ENCODE measurements around the gene SRBD1.

The SRBD1 gene

DNA sequence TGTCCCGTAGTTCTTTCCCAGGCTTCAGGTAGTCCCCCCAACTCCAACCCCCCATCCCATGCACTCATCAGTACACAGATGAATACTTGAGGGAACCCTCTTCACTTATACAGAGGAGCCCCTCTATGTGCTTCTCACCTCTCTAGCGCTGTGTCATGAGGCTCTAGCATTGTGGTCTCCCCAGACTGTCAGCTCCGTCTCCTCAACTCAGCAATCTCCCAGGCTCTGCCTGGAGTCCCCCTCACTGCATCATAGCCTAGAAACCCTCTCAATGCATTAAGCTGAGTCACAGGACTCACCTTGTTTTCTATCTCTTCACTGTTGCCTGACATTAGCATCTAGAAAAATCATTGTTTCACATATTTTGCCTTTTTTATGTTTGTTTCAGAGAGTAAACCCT, 20.3 kb upstream of the SRBD1 start:
- no peak for DNase-seq

DNA sequence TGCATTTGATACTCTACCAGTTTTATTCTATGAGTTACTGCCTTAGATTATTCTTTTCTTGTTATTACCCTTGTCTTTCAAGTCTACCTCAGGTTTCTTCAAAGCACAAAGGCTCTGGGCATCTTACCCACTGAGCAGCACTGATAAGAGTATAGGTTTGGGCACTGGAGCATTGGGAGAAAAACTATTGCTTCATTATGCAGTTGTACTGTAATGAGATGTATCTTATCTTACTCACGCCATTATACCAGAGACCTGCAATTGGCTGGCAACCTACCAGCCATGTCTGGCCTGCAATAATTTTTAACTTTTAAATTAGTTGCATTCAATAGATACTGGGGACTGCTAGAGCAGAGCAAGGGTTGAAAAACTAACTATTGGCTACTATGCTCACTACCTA, 18.9 kb upstream of the SRBD1 start:
- DNase-seq, result no peak

- no peak for DNase-seq
These were observed 16.8 kb upstream of the SRBD1 start for GRCh38 chr2:45627911-45628310.

DNA sequence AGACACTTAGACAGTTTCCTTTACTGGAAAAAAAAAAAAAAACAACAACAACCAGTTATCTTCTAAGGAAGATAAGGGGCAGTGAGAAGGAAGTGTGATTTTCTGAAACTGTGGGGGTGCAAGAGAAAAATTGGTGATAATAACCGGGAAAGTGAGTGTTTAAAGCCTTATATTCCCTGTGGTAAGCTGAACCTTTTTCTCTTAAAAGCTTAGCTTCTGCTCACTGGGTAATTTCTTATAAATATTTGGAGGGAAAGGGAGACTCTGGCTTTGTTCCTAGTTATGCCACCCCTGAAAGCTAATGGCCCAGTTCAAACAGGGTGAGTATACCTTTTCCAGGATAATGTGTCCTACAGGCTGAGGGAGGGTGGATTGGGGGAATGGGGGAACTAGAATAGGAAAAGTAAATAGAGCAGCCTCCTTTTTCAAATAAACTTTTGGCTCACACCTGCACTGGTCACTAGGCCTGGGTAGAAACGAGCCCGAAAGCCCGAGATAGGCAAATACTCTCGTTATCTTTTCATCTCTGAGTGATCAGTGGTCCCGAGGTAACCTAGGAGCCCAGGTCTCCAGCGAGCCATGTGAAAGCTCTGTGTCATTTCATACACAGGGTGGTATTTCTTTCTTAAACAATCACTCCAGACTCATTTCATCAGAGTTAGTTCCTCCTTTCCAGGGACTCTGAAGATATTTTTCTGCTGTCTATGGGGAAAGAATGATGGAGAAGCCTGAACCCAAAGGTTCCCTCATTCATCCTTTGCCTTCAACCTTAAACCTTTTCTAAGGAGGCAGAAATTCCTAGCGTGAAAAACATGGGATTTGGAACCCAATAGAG, 15.5 kb upstream of the SRBD1 start:
- no peak for DNase-seq

- DNase-seq, result no peak
These were observed 14.8 kb upstream of the SRBD1 start for GRCh38 chr2:45625824-45626223.

DNA sequence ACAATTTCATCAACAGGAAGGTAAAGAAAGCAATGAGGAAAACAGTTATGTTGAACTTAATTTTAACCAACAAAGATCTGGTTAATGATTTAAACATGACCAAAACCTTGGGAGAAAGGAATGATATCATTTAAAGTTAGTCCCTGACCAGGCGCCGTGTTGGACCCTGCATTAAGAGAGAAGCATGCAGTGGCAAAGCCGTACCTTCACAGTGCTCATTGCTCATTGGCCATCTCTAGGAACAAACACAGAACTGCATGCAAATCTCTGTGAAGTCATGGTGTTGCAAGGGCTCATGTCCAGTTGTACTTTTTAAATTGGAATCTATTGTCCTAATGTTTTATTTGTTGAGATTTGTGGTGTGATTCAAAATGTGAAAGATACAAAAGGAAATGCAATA, 12.0 kb upstream of the SRBD1 start:
- no peak for DNase-seq

DNA sequence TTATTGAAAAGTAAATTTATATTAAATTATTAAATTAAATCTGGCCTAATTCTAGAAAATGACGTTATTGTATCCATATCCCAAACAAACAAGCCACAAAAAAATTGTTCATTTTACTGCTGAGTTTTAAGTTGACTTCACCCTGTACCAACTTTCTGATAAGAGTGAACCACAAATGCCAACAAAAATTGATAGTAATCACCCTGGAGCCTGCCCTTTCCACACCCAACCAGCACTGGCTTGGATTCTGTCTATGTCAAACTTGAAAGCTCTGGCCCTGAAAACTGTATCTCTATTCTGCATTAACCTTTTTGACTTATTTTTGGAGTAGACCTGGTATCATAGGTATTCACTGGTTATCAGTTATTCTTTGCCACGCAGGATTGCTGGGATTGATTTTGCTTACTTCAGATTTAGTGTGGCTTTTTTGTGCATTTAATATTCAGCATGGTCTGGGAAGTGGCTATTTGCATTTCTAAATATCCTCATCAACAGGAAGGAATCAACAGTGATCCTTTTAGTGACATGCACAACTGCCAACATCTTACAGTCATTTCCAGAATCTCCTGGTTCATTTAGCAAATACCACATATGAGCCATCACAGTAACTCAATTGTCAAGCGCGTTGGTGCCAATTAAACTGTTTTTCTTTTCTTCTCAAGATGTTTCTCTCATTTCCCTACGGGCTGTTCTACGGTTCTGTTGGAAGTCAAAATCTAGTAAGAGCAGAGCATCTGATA, 11.4 kb upstream of the SRBD1 start:
- DNase-seq, result no peak

GRCh38 chr2:45617496-45617895, 6.4 kb upstream of the SRBD1 start:
- no peak for DNase-seq

DNA sequence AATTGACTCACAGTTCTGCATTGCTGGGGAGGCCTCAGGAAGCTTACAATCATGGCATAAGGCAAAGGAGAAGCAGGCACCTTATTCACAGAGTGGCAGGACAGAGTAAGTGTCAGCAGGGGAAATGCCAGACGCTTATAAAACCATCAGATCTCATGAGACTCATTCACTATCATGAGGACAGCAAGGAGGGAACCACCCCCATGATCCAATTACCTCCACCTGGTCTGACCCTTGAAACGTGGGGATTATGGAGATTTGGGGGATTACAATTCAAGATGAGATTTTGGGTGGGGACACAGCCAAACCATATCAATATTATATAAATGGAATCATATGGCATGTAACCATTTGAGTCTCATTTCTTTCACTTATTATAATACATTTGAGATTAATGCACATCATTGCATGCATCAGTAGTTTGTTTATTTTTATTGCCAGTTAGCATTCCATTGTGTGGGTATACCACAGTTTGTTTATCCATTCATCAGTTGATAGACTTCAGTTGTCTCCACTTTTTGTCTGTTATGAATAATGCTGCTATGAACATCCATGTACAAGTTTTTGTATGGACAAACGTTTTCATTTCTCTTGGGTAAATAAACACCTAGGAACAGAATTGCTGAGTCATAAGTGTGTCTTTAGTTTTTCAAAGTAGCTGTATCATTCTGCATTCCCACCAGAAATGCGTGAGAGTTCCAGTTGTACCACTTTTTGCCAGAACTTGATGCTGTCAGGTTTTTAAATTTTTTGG, 5.8 kb upstream of the SRBD1 start:
- no peak for DNase-seq

DNA sequence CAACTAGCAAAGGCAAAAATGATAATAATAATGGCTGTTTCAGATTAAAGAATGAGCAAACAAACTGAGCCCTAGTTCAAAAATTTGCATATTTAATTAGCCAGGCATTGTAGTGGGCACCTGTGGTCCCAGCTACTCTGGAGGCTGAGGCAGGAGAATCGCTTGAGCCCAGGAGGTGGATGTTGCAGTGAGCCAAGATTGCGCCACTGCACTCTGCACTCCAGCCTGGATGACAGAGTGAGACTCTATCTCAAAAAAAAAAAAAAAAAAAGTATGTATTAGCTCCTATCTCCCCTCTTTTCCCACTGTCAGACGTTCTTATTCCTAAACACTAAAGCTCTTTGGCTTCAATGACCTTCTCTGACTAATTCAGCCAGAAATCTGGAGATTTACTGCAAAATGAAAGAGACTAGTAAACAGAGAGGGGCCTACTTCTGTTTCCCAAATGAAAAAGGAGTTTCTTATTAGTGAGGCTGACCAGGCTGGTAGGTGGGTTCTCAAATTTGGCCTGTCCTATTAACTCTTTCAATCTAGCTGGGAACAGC, 3.9 kb upstream of the SRBD1 start:
- DNase-seq, result no peak

DNA sequence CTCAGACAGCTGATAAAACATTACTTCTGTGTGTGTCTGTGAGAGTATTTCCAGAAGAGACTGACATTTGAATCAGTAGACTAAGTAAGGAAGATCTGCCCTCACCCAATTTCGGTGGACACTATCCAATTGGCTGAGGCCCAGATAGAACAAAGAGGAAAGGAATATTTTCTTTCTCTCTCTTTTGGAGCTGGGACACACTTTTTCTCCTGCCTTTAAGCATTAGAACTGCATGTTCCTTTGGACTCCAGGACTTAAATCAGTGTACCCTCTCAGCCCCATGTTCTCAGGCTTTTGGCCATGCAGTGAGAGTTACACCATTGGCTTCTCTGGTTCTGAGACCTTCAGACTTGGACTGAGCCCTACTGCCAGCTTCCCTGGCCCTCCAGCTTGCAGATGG, 3.3 kb upstream of the SRBD1 start:
- no peak for DNase-seq

DNA sequence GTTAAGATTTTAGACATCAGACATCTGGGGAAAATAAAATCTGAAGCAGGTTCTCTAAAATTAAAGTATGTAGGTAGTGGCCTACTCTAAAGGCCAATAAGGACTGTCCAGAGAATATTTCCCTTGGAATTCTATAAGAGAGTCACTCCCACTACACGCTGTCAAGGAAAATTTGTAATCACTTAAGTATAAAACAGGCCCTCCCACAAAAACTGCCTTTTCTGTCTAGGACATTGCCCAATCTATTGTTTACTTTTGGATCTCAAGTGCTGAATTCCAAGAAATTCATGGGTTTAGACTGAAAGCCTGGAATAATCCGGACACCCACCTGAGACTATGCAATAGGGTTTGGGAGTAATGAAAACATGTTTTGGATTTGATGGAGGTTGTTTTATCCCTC, 1.7 kb upstream of the SRBD1 start:
- DNase-seq, result no peak

GRCh38 chr2:45612285-45612684, 1.2 kb upstream of the SRBD1 start:
- no peak for DNase-seq

DNA sequence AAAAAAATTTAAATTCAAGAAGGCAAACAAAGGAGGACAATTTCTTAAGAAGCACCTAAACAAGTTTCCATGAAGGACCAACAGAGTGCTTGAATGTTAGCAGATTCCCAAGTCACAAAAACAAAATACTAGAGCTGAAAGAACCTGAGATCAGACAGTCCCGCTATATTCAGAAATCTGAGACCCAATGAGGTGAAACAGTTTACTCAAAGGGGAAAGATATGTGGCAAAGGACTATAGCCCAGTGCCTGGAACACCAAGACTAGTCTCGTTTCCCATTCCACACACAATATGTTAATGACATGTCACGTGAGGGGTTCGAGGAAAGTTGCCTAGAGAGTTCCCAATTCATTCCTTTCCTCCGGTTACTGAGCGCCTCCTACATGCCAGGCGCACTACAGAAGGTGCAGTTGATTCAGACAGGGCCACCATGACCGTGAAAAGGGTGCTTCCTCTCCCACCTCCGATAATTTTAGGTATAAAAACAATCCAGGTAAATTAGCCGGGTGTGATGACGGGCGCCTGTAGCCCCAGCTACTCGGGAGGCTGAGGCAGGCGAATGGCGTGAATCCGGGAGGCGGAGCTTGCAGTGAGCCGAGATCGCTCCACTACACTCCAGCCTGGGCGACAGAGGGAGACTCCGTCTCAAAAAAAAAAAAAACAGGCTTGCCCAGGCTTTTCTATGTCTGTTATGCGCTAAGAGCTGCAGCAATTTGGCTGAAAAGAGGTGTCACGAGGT, 617 bp downstream of the SRBD1 start:
- DNase-seq, result peak; percentile 38

GRCh38 chr2:45607701-45608100, 3.4 kb downstream of the SRBD1 start:
- no peak for DNase-seq

DNA sequence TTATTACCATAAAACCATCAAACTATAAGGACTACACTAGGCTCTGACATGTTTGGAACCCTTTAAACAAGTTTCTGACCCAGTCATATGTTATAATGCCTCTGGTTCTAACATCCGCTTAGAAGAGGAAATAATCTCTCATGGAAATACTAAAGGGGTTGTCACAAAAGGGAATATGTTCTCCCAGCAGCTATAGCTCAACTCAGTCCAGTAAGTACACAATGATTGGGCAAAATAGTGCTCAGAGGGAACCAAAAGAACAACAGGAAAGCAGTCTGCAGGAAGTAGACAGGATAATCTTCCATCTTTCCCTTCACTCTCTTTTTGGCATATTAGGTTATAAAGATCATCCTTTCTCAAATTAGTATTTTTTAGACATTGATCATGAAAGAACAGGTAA, 4.3 kb downstream of the SRBD1 start:
- DNase-seq, result no peak

GRCh38 chr2:45605116-45605515, 6.0 kb downstream of the SRBD1 start:
- no peak for DNase-seq

DNA sequence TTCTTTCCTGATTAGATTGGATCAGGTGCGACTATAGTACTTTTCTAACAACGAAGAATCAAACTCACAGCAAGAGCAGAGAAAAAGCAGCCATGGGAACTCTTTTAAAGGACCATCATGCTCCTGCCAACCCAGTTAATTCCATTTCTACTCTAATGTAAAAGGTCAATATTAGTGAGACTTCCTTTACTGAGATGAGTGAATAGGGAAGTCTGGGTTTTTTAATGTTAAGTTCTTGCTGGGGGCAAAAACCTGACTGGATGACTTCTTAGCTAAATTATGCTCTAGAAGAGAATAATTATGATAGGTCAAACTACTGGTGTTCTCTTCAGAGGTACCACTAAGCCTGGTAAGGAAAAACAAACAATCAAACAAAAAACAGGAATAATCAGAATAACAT, 8.4 kb downstream of the SRBD1 start:
- no peak for DNase-seq

- DNase-seq, result no peak
These were observed 12.5 kb downstream of the SRBD1 start for GRCh38 chr2:45598545-45598944.

DNA sequence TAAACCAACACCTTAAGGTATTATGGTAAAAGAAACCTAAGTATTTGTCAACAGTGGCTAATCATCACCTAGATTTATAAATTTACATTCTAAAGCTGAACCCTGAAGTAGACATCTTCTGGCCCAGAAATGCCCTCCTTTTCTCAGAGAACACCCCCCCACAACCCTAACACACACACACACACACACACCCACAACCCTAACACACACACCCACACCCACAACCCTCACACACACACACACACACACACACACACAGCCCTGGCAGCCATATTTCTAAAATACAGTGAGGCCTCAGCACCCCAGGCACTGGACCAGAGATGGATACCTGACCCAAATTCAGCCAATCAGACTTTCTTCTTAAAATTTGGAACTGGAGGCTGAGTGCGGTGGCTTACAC, 14.3 kb downstream of the SRBD1 start:
- DNase-seq, result no peak

GRCh38 chr2:45595721-45596435, 15.2 kb downstream of the SRBD1 start:
- no peak for DNase-seq

- no peak for DNase-seq
These were observed 20.0 kb downstream of the SRBD1 start for GRCh38 chr2:45591073-45591472.
